Transverse colon (tissue), 4 donors: ENCODE data around the gene PLXNA2. TPM values are rescaled to one million over a fixed set of nuclear protein-coding genes. Genes with fewer than 3 reads are reported as not detected.
A peak's percentile ranks its signal among the peaks of the same experiment; 100 is the strongest.

Experiments
- DNase-seq: peaks from one replicate; pipeline ENCODE4 v3.0.0-alpha.2; 2019
- H3K27ac ChIP-seq, 4 donors: fragments of 200-600 bp; sonication (generic); 2 replicates each; pipeline ENCODE4 v1.5.1; 2016 to 2018; ENCODE audit warnings: inconsistent platforms in 4 of 4
- H3K27me3 ChIP-seq: fragments of 200-600 bp; sonication (generic); 2 replicates; pipeline ENCODE4 v1.5.1; 2017; ENCODE audit warnings: inconsistent platforms
- H3K36me3 ChIP-seq, 4 donors: fragments of 200-600 bp; sonication (generic); 2 replicates each; pipeline ENCODE4 v1.5.1; 2017 to 2019; ENCODE audit warnings: inconsistent platforms in 4 of 4
- H3K4me1 ChIP-seq, 4 donors: fragments of 200-600 bp; sonication (generic); 2 replicates each; pipeline ENCODE4 v1.5.1; 2017 to 2020; ENCODE audit warnings: inconsistent platforms in 4 of 4
- H3K4me3 ChIP-seq, 4 donors: fragments of 200-600 bp; sonication (generic); 1 replicate in 1 of 4; 2 replicates in 3 of 4; pipeline versions ENCODE4 v1.5.1 to v1.6.1; 2017 to 2019; ENCODE audit warnings: inconsistent platforms in 4 of 4
- H3K9me3 ChIP-seq, 2 donors: fragments of 200-600 bp; sonication (generic); 2 replicates each; pipeline ENCODE4 v1.5.1; 2017 to 2019; ENCODE audit warnings: inconsistent platforms in 2 of 2
- CTCF ChIP-seq, 5 experiments: fragments of 200-600 bp in 3 of 5; fragments of 450-650 bp in 2 of 5; sonication (generic) in 3 of 5; IDR thresholded peaks; 1 replicate in 2 of 5; 2 replicates in 3 of 5; pipeline ENCODE4 v1.5.1; 2016 to 2017; ENCODE audit warnings: antibody characterized with exemption in 5 of 5, inconsistent platforms in 3 of 5, mild to moderate bottlenecking in 2 of 5, moderate library complexity in 1 of 5
- EP300 ChIP-seq: sonication (generic); formaldehyde crosslinking; IDR thresholded peaks from one replicate; pipeline ENCODE4 v1.6.1; 2017; ENCODE audit warnings: antibody characterized with exemption, low read depth
- POLR2A ChIP-seq: fragments of 450-650 bp; IDR thresholded peaks from one replicate; pipeline ENCODE4 v1.6.1; 2016; ENCODE audit warnings: antibody characterized with exemption, mild to moderate bottlenecking, moderate library complexity
- POLR2AphosphoS5 ChIP-seq, 3 donors: sonication (generic); formaldehyde crosslinking; IDR thresholded peaks; one replicate each; pipeline ENCODE4 v1.6.1; 2016; ENCODE audit warnings: antibody characterized with exemption in 3 of 3
- WGBS, 2 donors: methylation state at CpG; one replicate each; pipeline ENCODE4 v1.1.5; 2018; ENCODE audit warnings: low coverage in 1 of 2; 5-methylcytosine and 5-hydroxymethylcytosine counted together
- in situ Hi-C, 4 donors: fragments of 200-750 bp; cut with MboI; loops; one replicate each; pipeline versions ENCODE4 v1.15.0 to v1.15.1; 2017; ENCODE audit warnings: low sequenced_read_pairs in 3 of 4, low pct_ligation_motif_present in 1 of 4, low pct_unique_long_range_greater_than_20kb in 1 of 4
- intact Hi-C: fragments of 100-400 bp; cut with DNase I; formaldehyde crosslinking; loops from one replicate; pipeline ENCODE4 v1.15.1; 2023; ENCODE audit warnings: low total_unique reads
- total RNA-seq, 4 donors: library from RNA; depleted of rRNA; stranded (reverse); fragments of >200 nt; gene quantifications; one replicate each; pipeline ENCODE4 v1.1.0, GENCODE V29; 2016

PLXNA2 gene
- total RNA-seq, 4 donors from 2014 or later: 77.4 to 140 (median 85.5) TPM

GRCh38 chr1:208238710-208239472 lies 5.3 kb downstream of the PLXNA2 start:
- no peak for DNase-seq
- intact Hi-C loops (loop anchor here (10.0 kb wide), 1 partner anchor 74 kb away; no protein-coding TSS in a partner anchor), in situ Hi-C loops (loop anchor here in 1 of 4 donors (25.0 kb wide), 1 partner anchor 102 kb away; no protein-coding TSS in a partner anchor)
- TF ChIP-seq CTCF (IDR thresholded peaks at IDR 0.05) (peak; percentile 67 to 77 (median 75)), POLR2A (no peak)
- Histone ChIP-seq H3K4me1 (peaks cover 12 to 88% (median 79%) of the 10 kb centered on the region in 4 donors), H3K27ac (peak overlapping the region; percentile 91 to 92 (median 91)), H3K27me3 (no peaks in the 10 kb centered on the region), H3K4me3 (peak overlapping the region in 1 of 4 donors; percentile 26), H3K9me3 (no peaks in the 10 kb centered on the region), H3K36me3 (no peaks in the 10 kb centered on the region)
- WGBS, 2 donors: 0 to 32% methylated on average over 1 to 9 of the region's 9 CpGs

- Histone ChIP-seq H3K27me3 (no peaks in the 10 kb centered on the region), H3K4me3 (no peak overlapping the region), H3K36me3 (no peaks in the 10 kb centered on the region), H3K9me3 (no peaks in the 10 kb centered on the region), H3K27ac (peak overlapping the region; percentile 68 to 79 (median 74)), H3K4me1 (peaks cover 14 to 96% (median 85%) of the 10 kb centered on the region in 4 donors)
- DNase-seq: no peak
- 83% methylated on average over 1 to 8 of the region's 8 CpGs for WGBS, 2 donors
- in situ Hi-C loops (loop anchor here in 1 of 4 donors (25.0 kb wide), 1 partner anchor 100 kb away; no protein-coding TSS in a partner anchor), intact Hi-C loops (loop anchor here (10.0 kb wide), 1 partner anchor 72 kb away; no protein-coding TSS in a partner anchor)
- no peak for TF ChIP-seq POLR2A
- TF ChIP-seq POLR2AphosphoS5 (IDR thresholded peaks at IDR 0.05): no peak
- no peak for TF ChIP-seq CTCF (IDR thresholded peaks at IDR 0.05)
- TF ChIP-seq EP300: no peak
Observed at GRCh38 chr1:208237241-208237640, 6.9 kb downstream of the PLXNA2 start.

GRCh38 chr1:208235982-208236761 lies 8.0 kb downstream of the PLXNA2 start:
- TF ChIP-seq EP300 (no peak), POLR2A (peak; percentile 76), CTCF (IDR thresholded peaks at IDR 0.05) (no peak), POLR2AphosphoS5 (IDR thresholded peaks at IDR 0.05) (peak; percentile 45 to 90 (median 67))
- no peaks in the 10 kb centered on the region for H3K36me3 ChIP-seq
- peak; percentile 77 for DNase-seq
- H3K27ac ChIP-seq: peak overlapping the region; percentile 68 to 79 (median 74)
- H3K4me1 ChIP-seq: peaks cover 14 to 96% (median 84%) of the 10 kb centered on the region in 4 donors
- in situ Hi-C loops (loop anchor here in 1 of 4 donors (25.0 kb wide), 1 partner anchor 99 kb away; no protein-coding TSS in a partner anchor), intact Hi-C loops (loop anchor here (10.0 kb wide), 1 partner anchor 71 kb away; no protein-coding TSS in a partner anchor)
- H3K4me3 ChIP-seq: peak overlapping the region in 2 of 4 donors; percentile 3 to 4
- no peaks in the 10 kb centered on the region for H3K9me3 ChIP-seq
- no peaks in the 10 kb centered on the region for H3K27me3 ChIP-seq
- 13 to 27% methylated on average over 6 to 17 of the region's 17 CpGs for WGBS, 2 donors
